Activated T-cell treated with anti-CD3 and anti-CD28 coated beads, Interleukin-2, amount 50 U/mL, for 1 hour (primary cell): ENCODE measurements around the gene POU2F1.
"Not testable (repeated sequence)": the region's sequence is repeated elsewhere in the genome, so short reads cannot be mapped to it uniquely, and the experiment has no call there.

Source experiments
- DNase-seq: peaks from one replicate; pipeline ENCODE4 v3.0.0-alpha.2; 2020

The POU2F1 gene

DNA sequence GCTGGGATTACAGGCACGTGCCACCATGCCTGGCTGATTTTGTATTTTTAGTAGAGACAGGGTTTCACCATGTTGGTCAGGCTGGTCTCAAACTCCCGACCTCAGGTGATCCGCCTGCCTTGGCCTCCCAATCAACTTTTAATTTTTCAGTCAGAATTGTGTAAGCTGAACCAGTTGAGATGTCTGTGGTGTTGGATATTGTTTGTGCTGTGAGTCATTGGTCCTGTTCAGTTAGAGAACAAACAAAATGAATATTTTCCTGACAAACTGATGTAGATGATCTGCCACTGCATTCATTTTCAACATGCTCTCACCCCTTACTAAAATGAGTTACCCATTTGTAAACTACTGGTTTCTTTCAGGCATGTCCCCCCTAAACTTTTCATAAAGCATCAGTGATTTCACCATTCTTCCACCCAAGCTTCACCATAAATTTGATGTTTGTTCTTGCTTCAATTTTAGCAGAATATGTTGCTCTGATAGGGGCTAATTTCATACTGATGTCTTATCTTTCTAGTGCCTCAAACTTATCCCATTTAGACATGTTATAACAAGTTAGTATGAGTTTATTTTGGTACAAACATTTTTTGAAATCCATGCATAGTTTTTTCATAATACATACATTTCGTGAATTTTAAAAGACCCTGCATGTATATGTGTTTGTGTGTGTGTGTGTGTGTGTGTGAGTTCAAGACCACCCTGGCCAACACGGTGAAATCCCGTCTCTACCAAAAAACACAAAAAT lies 15.2 kb upstream of the POU2F1 start:
- DNase-seq: not testable (repeated sequence)

GRCh38 chr1:167206166-167206835 lies 14.4 kb upstream of the POU2F1 start:
- DNase-seq: no peak

GRCh38 chr1:167207940-167208623 lies 12.6 kb upstream of the POU2F1 start:
- DNase-seq: no peak

DNA sequence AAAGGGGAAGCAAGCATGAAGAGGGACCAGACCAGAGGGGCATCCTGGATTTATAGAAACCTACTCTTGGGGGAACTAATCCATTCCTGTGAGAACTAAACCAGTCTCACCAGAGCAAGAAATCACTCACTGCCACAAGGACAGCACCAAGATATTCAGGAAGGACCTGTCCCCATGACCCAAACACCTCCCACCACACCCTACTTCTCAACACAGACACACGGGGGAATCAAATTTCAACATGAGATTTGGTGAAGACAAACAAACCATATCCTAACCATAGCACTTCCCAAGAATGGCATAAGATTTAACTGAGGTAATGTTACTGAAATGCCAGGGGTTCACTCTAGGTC lies 12.1 kb upstream of the POU2F1 start:
- no peak for DNase-seq

- no peak for DNase-seq
Observed at GRCh38 chr1:167209044-167209443, 11.6 kb upstream of the POU2F1 start.

DNA sequence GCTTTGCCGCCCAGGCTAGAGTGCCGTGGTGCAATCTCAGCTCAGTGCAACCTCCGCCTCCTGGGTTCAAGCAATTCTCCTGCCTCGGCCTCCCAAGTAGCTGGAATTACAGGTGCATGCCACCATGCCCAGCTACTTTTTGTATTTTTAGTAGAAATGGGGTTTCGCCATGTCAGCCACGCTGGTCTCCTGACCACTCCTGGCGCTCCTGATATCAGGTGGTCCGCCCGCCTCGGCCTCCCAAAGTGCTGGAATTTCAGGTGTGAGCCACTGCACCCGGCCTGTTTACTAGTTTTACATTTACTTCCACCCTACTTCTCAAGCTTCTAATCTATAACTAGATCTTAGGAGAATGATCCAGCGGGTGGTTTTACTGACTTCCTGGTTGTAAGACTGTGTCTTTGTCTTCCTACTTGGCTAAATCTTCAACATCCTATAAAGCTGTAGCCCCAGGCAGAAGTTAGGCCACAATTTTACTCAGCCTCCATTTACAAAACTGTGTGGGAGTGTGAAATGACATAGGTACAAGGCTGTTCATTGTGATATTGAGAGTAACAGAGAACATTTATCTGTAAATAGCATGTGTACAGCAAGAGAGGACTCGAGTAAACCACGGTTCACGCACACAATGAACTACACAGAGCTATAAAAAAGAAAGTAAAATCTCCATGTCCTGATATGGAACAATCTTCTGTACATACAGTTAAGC lies 9.6 kb upstream of the POU2F1 start:
- DNase-seq: no peak

DNA sequence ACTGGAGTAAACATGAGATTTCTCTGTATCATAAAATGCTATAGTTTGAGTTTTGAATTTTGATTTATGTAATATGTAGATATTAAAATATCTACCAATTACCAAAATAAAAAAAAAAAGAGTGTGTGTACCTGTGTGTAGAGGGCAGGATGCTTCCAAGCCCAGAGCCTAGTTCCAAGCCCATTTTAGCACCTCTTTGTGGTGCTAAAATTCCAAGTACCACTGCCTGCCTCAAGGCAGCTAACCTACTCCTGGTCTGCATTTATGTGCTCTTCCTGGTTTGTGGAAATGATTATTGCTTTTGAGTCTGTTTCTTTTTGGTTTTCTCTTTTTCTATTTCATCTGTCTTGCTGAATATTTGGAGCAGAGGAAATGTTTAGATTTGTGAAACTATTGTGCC lies 8.7 kb upstream of the POU2F1 start:
- DNase-seq: no peak

- DNase-seq: no peak
Observed at GRCh38 chr1:167216809-167217208, 3.9 kb upstream of the POU2F1 start.

DNA sequence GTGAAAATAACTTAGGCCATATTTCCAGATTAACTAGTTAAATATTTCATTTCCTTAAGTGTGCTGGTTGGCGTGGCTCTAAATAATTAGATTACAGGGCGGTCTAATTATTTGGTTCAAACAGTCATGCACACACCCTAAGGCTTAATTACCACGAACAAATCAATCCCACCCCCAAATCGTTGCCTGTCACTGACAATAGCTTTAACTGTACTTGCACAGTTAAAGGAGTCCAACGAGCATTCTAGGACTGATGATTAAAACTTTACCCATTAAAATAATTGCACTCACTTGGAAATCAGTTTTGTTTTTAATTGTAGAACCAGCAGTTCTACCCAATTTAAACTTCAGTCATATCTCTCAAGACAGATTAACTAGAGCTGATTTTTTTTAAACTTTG lies 1.5 kb upstream of the POU2F1 start:
- DNase-seq: no peak

- DNase-seq: peak; percentile 90
Observed at GRCh38 chr1:167219646-167220536, 795 bp upstream of the POU2F1 start.

- no peak for DNase-seq
Observed at GRCh38 chr1:167221126-167221737, 546 bp downstream of the POU2F1 start.

DNA sequence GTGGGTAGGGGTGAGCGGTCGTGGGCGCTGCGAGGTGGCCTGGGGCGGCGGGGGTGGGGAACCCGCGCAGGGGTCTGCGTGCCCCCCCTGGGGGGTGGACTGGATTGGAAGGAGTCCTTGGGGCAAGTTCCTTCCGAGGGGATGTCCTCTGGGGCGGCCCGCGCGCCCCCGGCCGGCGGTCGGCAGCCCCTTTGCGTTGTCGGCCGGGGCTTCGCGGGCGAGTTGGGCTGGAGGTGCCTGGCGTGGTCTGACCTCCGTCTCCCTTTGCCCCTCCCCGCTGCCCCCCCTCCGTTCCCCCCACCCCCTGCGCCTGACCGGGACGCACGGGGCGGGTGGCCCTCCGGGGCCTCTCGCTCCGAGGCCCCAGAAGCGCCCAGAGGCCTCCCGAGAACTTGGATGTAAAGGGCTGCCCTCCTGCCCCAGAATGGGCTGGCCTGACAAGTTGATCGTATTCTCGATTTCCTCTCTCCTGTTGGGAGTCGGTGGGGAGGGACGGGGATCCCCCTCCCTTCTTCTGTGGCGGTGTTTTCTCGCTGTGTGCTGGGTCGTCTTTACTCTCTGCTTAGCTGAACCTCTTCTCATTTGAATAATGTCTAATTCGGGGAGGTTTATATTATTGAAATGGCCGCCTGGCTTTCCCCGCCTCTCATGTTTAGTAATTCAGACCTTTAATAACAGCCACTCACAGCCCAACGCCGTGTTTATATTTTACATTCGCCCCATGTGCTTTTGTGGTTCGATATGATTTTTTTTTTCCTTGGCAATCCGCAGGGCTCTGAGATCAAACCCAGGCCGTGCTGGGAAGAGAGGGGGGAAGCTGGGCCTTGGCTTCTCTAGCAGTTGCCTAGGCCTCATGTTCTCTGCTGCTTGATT lies 1.3 kb downstream of the POU2F1 start:
- DNase-seq: peak; percentile 61

DNA sequence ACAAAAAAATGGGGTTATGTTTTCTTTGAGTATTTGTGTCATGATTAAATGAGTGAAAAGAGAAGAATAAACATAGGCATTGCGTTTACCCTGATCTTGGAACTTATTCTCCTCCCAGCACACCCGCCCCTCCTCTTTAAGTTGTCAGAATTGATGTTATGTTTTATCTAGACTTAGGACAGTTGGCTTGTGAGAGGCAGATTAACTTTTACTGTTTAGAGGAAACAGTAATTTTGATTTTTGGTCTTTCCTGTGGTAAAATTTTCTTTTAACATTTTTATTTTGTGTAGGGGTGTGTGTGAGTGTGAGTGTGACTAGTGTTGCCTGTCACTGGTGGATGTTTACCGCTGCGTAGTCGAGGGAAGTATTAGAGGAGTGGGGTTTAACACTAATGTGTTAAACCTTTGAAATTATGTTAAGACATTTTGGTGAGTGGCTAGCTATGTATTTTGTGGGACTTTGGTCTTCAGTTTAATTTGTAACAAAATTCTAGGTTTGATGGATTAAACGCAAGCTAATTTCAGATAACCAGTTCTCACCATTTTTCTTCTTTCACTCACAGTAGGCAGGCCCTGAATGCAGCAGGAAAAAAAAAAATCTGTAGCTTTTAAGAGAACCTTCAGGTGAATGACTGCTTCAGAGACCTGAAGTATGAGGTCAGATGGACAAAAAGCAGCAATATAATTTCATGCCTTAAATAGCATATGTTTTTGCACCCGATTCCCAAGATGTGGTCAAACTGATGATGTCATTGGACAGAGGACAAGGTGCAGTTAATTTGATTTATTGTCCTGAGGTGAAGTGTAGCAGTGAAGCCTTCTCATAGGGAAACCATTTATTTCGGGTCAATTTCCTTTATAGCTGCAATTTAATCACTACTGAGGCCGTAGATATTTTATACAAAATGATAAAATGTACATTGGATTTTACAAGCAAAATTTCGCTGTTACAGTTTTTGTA lies 2.7 kb downstream of the POU2F1 start:
- DNase-seq: no peak

DNA sequence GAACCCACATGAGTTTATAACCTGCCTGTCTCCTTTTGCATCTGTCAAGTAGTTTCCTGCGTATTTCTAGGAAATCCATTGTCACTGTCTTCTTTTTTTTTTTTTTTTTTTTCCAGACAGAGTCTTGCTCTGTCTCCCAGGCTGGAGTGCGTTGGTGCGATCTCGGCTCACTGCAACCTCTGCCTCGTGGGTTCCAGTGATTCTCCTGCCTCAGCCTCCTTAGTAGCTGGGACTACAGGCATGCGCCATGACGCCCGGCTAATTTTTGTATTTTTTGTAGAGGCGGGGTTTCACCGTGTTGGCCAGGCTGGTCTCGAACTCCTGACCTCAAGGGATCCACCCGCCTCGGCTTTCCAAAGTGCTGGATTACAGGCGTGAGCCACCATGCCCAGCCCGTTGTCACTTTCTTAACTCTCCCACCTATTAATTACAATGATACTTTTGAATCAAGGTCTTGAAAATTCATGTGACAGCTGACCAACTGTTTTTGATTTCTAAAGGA lies 4.1 kb downstream of the POU2F1 start:
- not testable (repeated sequence) for DNase-seq

DNA sequence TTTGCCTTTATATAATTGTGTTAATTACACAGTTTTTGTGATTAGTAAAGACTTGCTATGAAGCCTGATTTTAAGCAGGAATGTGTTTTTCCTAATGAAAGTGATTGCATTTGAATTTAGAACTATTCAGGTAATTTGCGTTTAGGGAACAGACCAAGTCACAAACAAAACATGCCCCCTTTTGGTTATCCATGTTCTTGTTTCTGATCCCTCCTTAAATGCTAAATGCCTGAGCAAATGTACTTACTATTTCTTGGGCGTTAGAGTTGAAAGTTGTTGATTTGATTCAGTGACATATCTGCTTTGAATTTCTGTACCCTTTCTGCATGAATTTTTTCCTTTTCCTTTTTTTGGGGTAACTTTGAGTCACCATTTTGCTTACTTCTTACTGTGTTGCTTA lies 5.2 kb downstream of the POU2F1 start:
- no peak for DNase-seq

DNA sequence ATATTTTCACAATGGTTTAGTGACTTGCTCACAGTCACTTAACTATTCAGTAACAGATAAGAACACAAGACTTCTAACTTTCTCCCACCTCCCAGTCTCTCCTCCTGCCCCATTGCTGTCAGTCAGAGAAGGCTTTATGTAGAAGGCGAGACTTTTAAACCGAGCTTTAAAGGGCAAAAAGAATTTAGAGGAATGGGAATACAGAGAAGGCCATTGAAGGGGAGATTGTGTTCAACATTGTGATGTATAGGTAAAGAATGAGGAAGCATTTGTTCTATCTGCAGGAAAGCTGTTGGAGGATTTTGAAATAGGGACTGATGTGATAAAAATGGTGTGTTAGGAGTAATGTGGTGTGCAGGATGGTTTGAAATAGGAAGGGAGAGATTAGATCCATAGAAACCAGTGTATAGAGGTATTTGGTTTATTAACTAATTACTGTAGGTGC lies 7.3 kb downstream of the POU2F1 start:
- no peak for DNase-seq

- DNase-seq: no peak
Observed at GRCh38 chr1:167229719-167230385, 9.2 kb downstream of the POU2F1 start.

GRCh38 chr1:167230437-167230836 lies 9.8 kb downstream of the POU2F1 start:
- no peak for DNase-seq
